SKM-1 treated with dmso at 0.1 percent for 144 hours (cell line): ENCODE results near the gene KLF7.
A peak's percentile ranks its signal among the peaks of the same experiment; 100 is the strongest.

ENCODE experiments used
- DNase-seq: peaks from one replicate; lab custom pipeline; 2025; ENCODE audit not compliant: unreplicated experiment; lab: John Stamatoyannopoulos, UW

KLF7 gene

GRCh38 chr2:207129821-207130220 lies 35.9 kb downstream of the KLF7 start:
- no peak for DNase-seq

- no peak for DNase-seq
Measured at GRCh38 chr2:207128867-207129266, 36.9 kb downstream of the KLF7 start.

- DNase-seq, result no peak
Measured at GRCh38 chr2:207126724-207127308, 38.9 kb downstream of the KLF7 start.

- no peak for DNase-seq
Measured at GRCh38 chr2:207123776-207124391, 41.9 kb downstream of the KLF7 start.

- DNase-seq, result no peak
Measured at GRCh38 chr2:207123335-207123744, 42.4 kb downstream of the KLF7 start.

- no peak for DNase-seq
Measured at GRCh38 chr2:207122651-207123334, 43.0 kb downstream of the KLF7 start.

GRCh38 chr2:207121784-207122183 lies 44.0 kb downstream of the KLF7 start:
- no peak for DNase-seq

GRCh38 chr2:207119048-207119447 lies 46.7 kb downstream of the KLF7 start:
- no peak for DNase-seq

GRCh38 chr2:207117668-207118067 lies 48.1 kb downstream of the KLF7 start:
- DNase-seq, result no peak

- DNase-seq, result no peak
Measured at GRCh38 chr2:207115715-207116364, 49.9 kb downstream of the KLF7 start.

GRCh38 chr2:207113414-207113813 lies 52.3 kb downstream of the KLF7 start:
- no peak for DNase-seq

- DNase-seq, result no peak
Measured at GRCh38 chr2:207112785-207113184, 53.0 kb downstream of the KLF7 start.

- DNase-seq, result no peak
Measured at GRCh38 chr2:207112383-207112782, 53.4 kb downstream of the KLF7 start.

GRCh38 chr2:207111757-207112156 lies 54.0 kb downstream of the KLF7 start:
- no peak for DNase-seq

- peak; percentile 24 for DNase-seq
Measured at GRCh38 chr2:207110715-207111114, 55.0 kb downstream of the KLF7 start.

GRCh38 chr2:207110310-207110709 lies 55.4 kb downstream of the KLF7 start:
- DNase-seq, result no peak

- no peak for DNase-seq
Measured at GRCh38 chr2:207109768-207110167, 56.0 kb downstream of the KLF7 start.

GRCh38 chr2:207108440-207108839 lies 57.3 kb downstream of the KLF7 start:
- no peak for DNase-seq

GRCh38 chr2:207107551-207107950 lies 58.2 kb downstream of the KLF7 start:
- DNase-seq, result no peak

GRCh38 chr2:207107131-207107530 lies 58.6 kb downstream of the KLF7 start:
- no peak for DNase-seq

GRCh38 chr2:207103132-207103531 lies 62.6 kb downstream of the KLF7 start:
- DNase-seq, result no peak

- DNase-seq, result no peak
Measured at GRCh38 chr2:207101984-207102383, 63.8 kb downstream of the KLF7 start.
